ENCODE measurements around the gene MAD2L2.

Gene MAD2L2

DNA sequence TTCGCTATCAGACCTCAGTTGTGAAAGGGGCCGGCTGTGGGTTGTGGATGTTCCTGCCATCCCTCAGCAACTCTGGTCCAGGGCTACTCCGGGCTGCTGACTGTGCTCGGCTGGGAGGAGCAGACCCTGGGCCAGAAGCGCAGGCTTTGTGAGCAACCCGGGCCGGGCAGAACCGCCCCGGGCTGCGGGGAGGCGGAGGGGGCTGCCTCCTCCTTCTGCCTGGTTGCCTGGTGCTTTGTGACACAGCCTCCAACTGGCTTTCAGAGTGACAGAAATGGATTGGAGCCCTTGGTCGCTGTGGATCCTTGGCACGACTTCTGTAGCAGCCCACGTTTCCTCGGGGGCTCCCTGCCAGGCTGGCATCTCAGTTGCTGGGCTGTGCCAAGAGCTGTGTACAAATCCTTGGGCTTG, 20.6 kb upstream of the MAD2L2 start:
- no peak for DNase-seq (ENCODE audit: low read depth)
- TF ChIP-seq CTCF (IDR thresholded peaks at IDR 0.05; ENCODE audit: insufficient read depth, low read depth, low read length, missing control alignments): no peak
- no peak overlapping the region for H3K4me3 ChIP-seq (ENCODE audit: low read depth, low read length)

GRCh38 chr1:11700601-11701467, 19.9 kb upstream of the MAD2L2 start:
- DNase-seq (ENCODE audit: low read depth): no peak
- TF ChIP-seq CTCF (IDR thresholded peaks at IDR 0.05; ENCODE audit: insufficient read depth, low read depth, low read length, missing control alignments): no peak
- H3K4me3 ChIP-seq (ENCODE audit: low read depth, low read length): no peak overlapping the region

GRCh38 chr1:11697893-11698210, 16.9 kb upstream of the MAD2L2 start:
- no peak for DNase-seq (ENCODE audit: low read depth)
- no peak for TF ChIP-seq CTCF (IDR thresholded peaks at IDR 0.05; ENCODE audit: insufficient read depth, low read depth, low read length, missing control alignments)
- H3K4me3 ChIP-seq (ENCODE audit: low read depth, low read length): no peak overlapping the region

GRCh38 chr1:11697188-11697892, 16.4 kb upstream of the MAD2L2 start:
- no peak for TF ChIP-seq CTCF (IDR thresholded peaks at IDR 0.05; ENCODE audit: insufficient read depth, low read depth, low read length, missing control alignments)
- DNase-seq (ENCODE audit: low read depth): no peak
- H3K4me3 ChIP-seq (ENCODE audit: low read depth, low read length): no peak overlapping the region

DNA sequence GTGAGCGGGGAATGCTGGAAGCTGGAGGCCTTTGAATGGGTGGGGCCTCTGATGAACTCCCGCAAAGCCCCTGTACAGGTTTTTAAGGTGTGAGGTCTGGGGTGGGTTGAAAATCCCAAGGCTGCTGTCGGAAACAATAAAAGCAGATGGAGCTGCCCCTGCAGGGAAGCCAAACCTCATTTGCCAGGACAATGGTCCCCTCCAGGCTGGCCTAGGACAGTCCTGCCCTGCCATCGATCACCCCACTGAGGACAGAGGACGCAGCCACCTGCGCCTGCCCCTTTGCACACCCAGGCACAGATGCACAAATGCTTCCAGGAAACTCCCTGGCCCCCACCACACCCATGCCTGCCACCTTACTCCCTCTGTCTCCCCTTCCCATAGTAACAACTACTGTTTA, 14.9 kb upstream of the MAD2L2 start:
- TF ChIP-seq CTCF (IDR thresholded peaks at IDR 0.05; ENCODE audit: insufficient read depth, low read depth, low read length, missing control alignments): no peak
- no peak for DNase-seq (ENCODE audit: low read depth)
- no peak overlapping the region for H3K4me3 ChIP-seq (ENCODE audit: low read depth, low read length)

- no peak for DNase-seq (ENCODE audit: low read depth)
- TF ChIP-seq CTCF (IDR thresholded peaks at IDR 0.05; ENCODE audit: insufficient read depth, low read depth, low read length, missing control alignments): no peak
- H3K4me3 ChIP-seq (ENCODE audit: low read depth, low read length): no peak overlapping the region
Observed at GRCh38 chr1:11693917-11694316, 13.0 kb upstream of the MAD2L2 start.

Measured in GM12865 (cell line).